GM12878 (cell line): ENCODE results near the gene TRIM71. TPM values are rescaled to one million over a fixed set of nuclear protein-coding genes. Genes with fewer than 3 reads are reported as not detected.

Source experiments
- E2F4 ChIP-seq: IDR thresholded peaks from 2 replicates; pipeline ENCODE4 v1.6.1; 2012; ENCODE audit warnings: low read depth, low read length, improper control_type of control experiment
- HDGF ChIP-seq: fragments of 450-650 bp; IDR thresholded peaks from 2 replicates; pipeline ENCODE4 v1.6.1; 2016; ENCODE audit warnings: antibody characterized with exemption
- KDM1A ChIP-seq: fragments of 200-600 bp; sonication (generic); IDR thresholded peaks from 2 replicates; pipeline ENCODE4 v1.6.1; 2016; ENCODE audit warnings: borderline replicate concordance
- MEF2B ChIP-seq: fragments of 450-650 bp; IDR thresholded peaks from 2 replicates; pipeline ENCODE4 v1.6.1; 2018; ENCODE audit warnings: mild to moderate bottlenecking, moderate library complexity; ENCODE audit not compliant: partially characterized antibody, poor library complexity, severe bottlenecking
- ZNF207 ChIP-seq: fragments of 450-650 bp; IDR thresholded peaks from 2 replicates; pipeline ENCODE4 v1.6.1; 2014; ENCODE audit warnings: antibody characterized with exemption, mild to moderate bottlenecking, borderline replicate concordance
- polyA plus RNA-seq, 11 experiments: library from polyadenylated mRNA; depleted of rRNA in 4 of 11; unstranded in 6 of 11; stranded (reverse) in 5 of 11; fragments of >200 nt; fragmentation: Nextera tagmentation in 4 of 11; fragmentation: Illumina TruSeq in 1 of 11; extraction: Ambion mirVana in 4 of 11; extraction: Trizol in 1 of 11; gene quantifications; 1 replicate in 1 of 11; 2 replicates in 10 of 11; pipeline versions ENCODE4 v1.2.1 to v1.2.3, GENCODE V29; 2011 to 2016; ENCODE audit warnings: inconsistent platforms in 2 of 11, missing spikeins in 2 of 11, low read depth in 1 of 11
- total RNA-seq, 4 experiments: library from RNA; depleted of rRNA in 3 of 4; stranded (reverse); fragments of >200 nt in 3 of 4; fragmentation: Illumina TruSeq in 1 of 4; extraction: Trizol in 1 of 4; gene quantifications; 2 replicates each; pipeline versions ENCODE4 v1.2.1 to v1.2.3, GENCODE V29; 2013 to 2021
- TF ChIP-seq, protein P1 (sequence below): IDR thresholded peaks from 2 replicates; pipeline ENCODE4 v1.6.1; 2012; ENCODE audit warnings: improper control_type of control experiment, low read depth, low read length; ENCODE audit not compliant: insufficient replicate concordance

TRIM71 gene
- total and polyA plus RNA-seq, 10 of the 15 experiments (the other 5 are each of a cell fraction or from before 2014, with no cell fraction given), result 0.02 to 1.8 (median 0.16) TPM

DNA sequence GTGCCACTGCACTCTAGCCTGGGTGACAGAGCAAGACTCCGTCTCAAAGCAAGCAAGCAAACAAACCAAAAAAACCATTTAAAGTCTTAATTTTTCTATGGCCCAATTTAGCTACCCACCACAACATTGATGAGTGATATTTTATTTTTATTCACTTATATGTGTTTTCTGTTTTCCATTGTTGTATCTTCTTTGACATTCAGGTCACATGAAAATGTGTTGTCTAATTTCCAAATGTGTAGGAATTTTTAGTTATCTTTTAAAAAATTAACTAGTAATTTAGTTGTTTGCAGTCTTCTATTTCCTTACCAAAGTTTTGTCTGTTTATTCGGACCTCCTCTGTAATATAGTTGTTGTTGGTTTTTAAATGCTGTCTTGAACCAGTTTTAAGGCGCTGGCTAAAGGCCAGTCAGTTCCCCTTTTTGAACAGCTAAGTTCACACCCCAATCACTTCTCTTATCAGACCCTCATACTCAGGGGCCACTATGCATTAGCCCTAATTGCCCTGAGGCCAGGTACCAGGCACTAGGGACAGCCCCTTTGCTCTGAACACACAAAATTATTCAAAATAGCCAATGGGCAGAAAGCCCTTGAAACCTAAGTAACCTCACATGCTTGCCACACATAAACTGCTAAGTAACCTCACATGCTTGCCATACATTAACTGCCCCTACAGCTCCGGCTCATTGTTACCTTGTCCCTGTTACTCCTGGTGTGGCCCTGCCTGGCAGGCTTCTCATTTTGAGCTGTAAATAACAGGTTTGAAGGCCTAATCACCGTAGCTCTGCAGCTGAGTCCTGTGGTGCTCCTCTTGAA is 129.4 kb downstream of the TRIM71 start (continued):
- TF ChIP-seq, protein P1, sequence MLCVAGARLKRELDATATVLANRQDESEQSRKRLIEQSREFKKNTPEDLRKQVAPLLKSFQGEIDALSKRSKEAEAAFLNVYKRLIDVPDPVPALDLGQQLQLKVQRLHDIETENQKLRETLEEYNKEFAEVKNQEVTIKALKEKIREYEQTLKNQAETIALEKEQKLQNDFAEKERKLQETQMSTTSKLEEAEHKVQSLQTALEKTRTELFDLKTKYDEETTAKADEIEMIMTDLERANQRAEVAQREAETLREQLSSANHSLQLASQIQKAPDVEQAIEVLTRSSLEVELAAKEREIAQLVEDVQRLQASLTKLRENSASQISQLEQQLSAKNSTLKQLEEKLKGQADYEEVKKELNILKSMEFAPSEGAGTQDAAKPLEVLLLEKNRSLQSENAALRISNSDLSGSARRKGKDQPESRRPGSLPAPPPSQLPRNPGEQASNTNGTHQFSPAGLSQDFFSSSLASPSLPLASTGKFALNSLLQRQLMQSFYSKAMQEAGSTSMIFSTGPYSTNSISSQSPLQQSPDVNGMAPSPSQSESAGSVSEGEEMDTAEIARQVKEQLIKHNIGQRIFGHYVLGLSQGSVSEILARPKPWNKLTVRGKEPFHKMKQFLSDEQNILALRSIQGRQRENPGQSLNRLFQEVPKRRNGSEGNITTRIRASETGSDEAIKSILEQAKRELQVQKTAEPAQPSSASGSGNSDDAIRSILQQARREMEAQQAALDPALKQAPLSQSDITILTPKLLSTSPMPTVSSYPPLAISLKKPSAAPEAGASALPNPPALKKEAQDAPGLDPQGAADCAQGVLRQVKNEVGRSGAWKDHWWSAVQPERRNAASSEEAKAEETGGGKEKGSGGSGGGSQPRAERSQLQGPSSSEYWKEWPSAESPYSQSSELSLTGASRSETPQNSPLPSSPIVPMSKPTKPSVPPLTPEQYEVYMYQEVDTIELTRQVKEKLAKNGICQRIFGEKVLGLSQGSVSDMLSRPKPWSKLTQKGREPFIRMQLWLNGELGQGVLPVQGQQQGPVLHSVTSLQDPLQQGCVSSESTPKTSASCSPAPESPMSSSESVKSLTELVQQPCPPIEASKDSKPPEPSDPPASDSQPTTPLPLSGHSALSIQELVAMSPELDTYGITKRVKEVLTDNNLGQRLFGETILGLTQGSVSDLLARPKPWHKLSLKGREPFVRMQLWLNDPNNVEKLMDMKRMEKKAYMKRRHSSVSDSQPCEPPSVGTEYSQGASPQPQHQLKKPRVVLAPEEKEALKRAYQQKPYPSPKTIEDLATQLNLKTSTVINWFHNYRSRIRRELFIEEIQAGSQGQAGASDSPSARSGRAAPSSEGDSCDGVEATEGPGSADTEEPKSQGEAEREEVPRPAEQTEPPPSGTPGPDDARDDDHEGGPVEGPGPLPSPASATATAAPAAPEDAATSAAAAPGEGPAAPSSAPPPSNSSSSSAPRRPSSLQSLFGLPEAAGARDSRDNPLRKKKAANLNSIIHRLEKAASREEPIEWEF, result no peak
- TF ChIP-seq HDGF (no peak), ZNF207 (no peak), MEF2B (no peak), E2F4 (no peak), KDM1A (no peak)

Other genes starting within 250 kb of the TRIM71 start
- 26.5 and 30.8 TPM in 2 replicates for gene DYNC1LI1, start 247.1 kb upstream of the TRIM71 start, total RNA-seq (2014; rRNA removed)
- 34.4 and 36.5 TPM in 2 replicates for gene DYNC1LI1, start 247.1 kb upstream of the TRIM71 start, total RNA-seq (2014; rRNA removed; fragmentation: Illumina TruSeq; extraction: Trizol)
- gene DYNC1LI1, start 247.1 kb upstream of the TRIM71 start, total RNA-seq (2021), result 29.7 and 32.0 TPM in 2 replicates
- gene DYNC1LI1, start 247.1 kb upstream of the TRIM71 start, polyA plus RNA-seq (2011; rRNA removed), result 51.7 and 83.7 TPM in 2 replicates
- gene DYNC1LI1, start 247.1 kb upstream of the TRIM71 start, polyA plus RNA-seq (2014; fragmentation: Illumina TruSeq; extraction: Trizol), result 32.0 and 40.8 TPM in 2 replicates
- 10 to 100 TPM; 11.5 to 17.0 TPM for gene DYNC1LI1, start 247.1 kb upstream of the TRIM71 start, polyA plus RNA-seq (2014; fragmentation: Nextera tagmentation; extraction: Ambion mirVana)
- gene DYNC1LI1, start 247.1 kb upstream of the TRIM71 start, polyA plus RNA-seq (2014; rRNA removed), result 28.1 and 30.1 TPM in 2 replicates
- gene DYNC1LI1, start 247.1 kb upstream of the TRIM71 start, polyA plus RNA-seq (2016; fragmentation: Nextera tagmentation; extraction: Ambion mirVana), result 10 to 100 TPM; 36.8 to 37.6 TPM
- gene CNOT10, start 132.8 kb upstream of the TRIM71 start, total RNA-seq (2014; rRNA removed), result 42.0 and 45.3 TPM in 2 replicates
- 41.9 and 42.0 TPM in 2 replicates for gene CNOT10, start 132.8 kb upstream of the TRIM71 start, total RNA-seq (2014; rRNA removed; fragmentation: Illumina TruSeq; extraction: Trizol)
- 45.7 and 47.5 TPM in 2 replicates for gene CNOT10, start 132.8 kb upstream of the TRIM71 start, total RNA-seq (2021)
- 46.3 and 67.1 TPM in 2 replicates for gene CNOT10, start 132.8 kb upstream of the TRIM71 start, polyA plus RNA-seq (2011; rRNA removed)
- gene CNOT10, start 132.8 kb upstream of the TRIM71 start, polyA plus RNA-seq (2014; fragmentation: Illumina TruSeq; extraction: Trizol), result 44.2 and 57.8 TPM in 2 replicates
- gene CNOT10, start 132.8 kb upstream of the TRIM71 start, polyA plus RNA-seq (2014; fragmentation: Nextera tagmentation; extraction: Ambion mirVana), result 10 to 100 TPM; 18.2 to 34.6 TPM
- 41.3 and 47.8 TPM in 2 replicates for gene CNOT10, start 132.8 kb upstream of the TRIM71 start, polyA plus RNA-seq (2014; rRNA removed)
- gene CNOT10, start 132.8 kb upstream of the TRIM71 start, polyA plus RNA-seq (2016; fragmentation: Nextera tagmentation; extraction: Ambion mirVana), result 10 to 100 TPM; 50.0 to 51.9 TPM
- 12.4 and 13.0 TPM in 2 replicates for gene CCR4, start 133.6 kb downstream of the TRIM71 start, total RNA-seq (2014; rRNA removed)
- gene CCR4, start 133.6 kb downstream of the TRIM71 start, total RNA-seq (2014; rRNA removed; fragmentation: Illumina TruSeq; extraction: Trizol), result 10.5 and 10.6 TPM in 2 replicates
- 7.9 and 8.6 TPM in 2 replicates for gene CCR4, start 133.6 kb downstream of the TRIM71 start, total RNA-seq (2021)
- gene CCR4, start 133.6 kb downstream of the TRIM71 start, polyA plus RNA-seq (2011; rRNA removed), result 0.32 and 0.41 TPM in 2 replicates
- 8.5 TPM in 2 replicates for gene CCR4, start 133.6 kb downstream of the TRIM71 start, polyA plus RNA-seq (2014; fragmentation: Illumina TruSeq; extraction: Trizol)
- 1 to 10 TPM; 1.0 to 2.9 TPM for gene CCR4, start 133.6 kb downstream of the TRIM71 start, polyA plus RNA-seq (2014; fragmentation: Nextera tagmentation; extraction: Ambion mirVana)
- gene CCR4, start 133.6 kb downstream of the TRIM71 start, polyA plus RNA-seq (2014; rRNA removed), result 6.4 and 7.2 TPM in 2 replicates
- gene CCR4, start 133.6 kb downstream of the TRIM71 start, polyA plus RNA-seq (2016; fragmentation: Nextera tagmentation; extraction: Ambion mirVana), result 1 to 10 TPM; 3.1 to 3.3 TPM